T-helper 17 cell (primary cell): Measurements from ENCODE around the gene DTWD1. TPM values are rescaled to one million over a fixed set of nuclear protein-coding genes. Genes with fewer than 3 reads are reported as not detected.
"Not testable (repeated sequence)": the region's sequence is repeated elsewhere in the genome, so short reads cannot be mapped to it uniquely, and the experiment has no call there.

Source experiments
- ATAC-seq: fragments of 150-1000 bp; cut with Tn5 transposase; 2 replicates; pipeline ENCODE4 v1.10.0; 2021; ENCODE audit warnings: mild to moderate bottlenecking, moderate library complexity
- DNase-seq, 3 donors: peaks; one replicate each; pipeline versions ENCODE4 v3.0.0 to v3.0.0-alpha.2; 2020 to 2021
- H3K9me3 ChIP-seq: one replicate; pipeline ENCODE4 v1.7.0; 2013; ENCODE audit warnings: low read length, mild to moderate bottlenecking; ENCODE audit not compliant: control insufficient read depth, poor library complexity, severe bottlenecking
- H3K27ac Mint-ChIP-seq: one replicate; pipeline ENCODE4 v1.8.0; 2022; ENCODE audit warnings: mild to moderate bottlenecking, moderate library complexity, mixed read lengths
- H3K27me3 Mint-ChIP-seq: one replicate; pipeline ENCODE4 v1.8.0; 2022; ENCODE audit warnings: mixed read lengths
- H3K36me3 Mint-ChIP-seq: one replicate; pipeline ENCODE4 v1.8.0; 2022; ENCODE audit warnings: low read depth, mixed read lengths
- H3K4me1 Mint-ChIP-seq: one replicate; pipeline ENCODE4 v1.8.0; 2022; ENCODE audit warnings: mild to moderate bottlenecking, mixed read lengths
- H3K4me3 Mint-ChIP-seq: one replicate; pipeline ENCODE4 v1.8.0; 2022; ENCODE audit warnings: mild to moderate bottlenecking, moderate library complexity, mixed read lengths
- total RNA-seq, 4 donors: library from RNA in 2 of 4; stranded (reverse) in 2 of 4; gene quantifications; one replicate each; pipeline ENCODE4 v1.2.3 and lab custom pipeline; 2022 to 2026

DTWD1 gene, protein sequence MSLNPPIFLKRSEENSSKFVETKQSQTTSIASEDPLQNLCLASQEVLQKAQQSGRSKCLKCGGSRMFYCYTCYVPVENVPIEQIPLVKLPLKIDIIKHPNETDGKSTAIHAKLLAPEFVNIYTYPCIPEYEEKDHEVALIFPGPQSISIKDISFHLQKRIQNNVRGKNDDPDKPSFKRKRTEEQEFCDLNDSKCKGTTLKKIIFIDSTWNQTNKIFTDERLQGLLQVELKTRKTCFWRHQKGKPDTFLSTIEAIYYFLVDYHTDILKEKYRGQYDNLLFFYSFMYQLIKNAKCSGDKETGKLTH
- total RNA-seq (10 to 100 TPM in 1 of 2 donors, 1 to 10 TPM in 1; 6.8 to 12.2 TPM), total RNA-seq (lab: John Stamatoyannopoulos, UW) (11.9 to 17.8 reads per million in 2 donors)

DNA sequence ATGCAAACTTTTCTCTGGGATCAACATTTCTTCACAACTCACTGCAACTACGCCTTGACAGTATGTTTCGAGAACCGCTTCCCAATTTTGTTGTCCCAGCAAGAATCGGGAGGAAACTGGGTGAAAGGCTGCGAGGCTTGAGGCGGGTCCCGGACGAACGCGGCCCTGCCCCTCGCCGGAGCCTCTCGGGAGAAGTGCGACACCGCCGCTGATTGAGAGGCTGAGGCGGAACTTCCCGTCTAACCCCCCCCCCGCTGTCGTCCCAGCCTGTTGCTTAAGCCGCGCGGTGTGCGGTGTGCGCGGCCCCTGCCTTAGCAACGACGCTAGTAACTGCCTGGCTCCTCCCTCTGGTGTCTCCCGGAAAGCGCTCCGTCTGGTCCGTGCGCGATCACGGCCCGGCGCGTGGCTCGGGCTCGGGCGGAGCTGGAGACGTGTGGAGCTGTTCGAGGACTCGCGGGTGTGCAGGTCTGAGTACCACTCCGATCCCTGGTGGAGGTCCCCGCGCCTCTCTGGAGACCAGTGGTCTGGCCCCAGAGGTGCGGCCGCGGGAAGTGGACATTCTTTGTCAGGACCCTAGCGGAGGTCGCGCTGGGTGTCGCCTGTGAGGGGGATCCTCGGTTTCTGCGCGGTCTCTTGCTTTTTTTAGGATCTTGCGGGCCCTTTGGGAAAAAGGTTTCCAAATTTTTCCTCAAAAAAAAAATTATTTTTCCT, at the start of gene DTWD1, which contains the start of gene FAM227B:
DTWD1 (plus strand) TSS at position 391 of the 711 bp plus-strand sequence. CDS start 4,120 bp downstream, outside the sequence.
FAM227B (minus strand) TSS at position 161 of the 711 bp plus-strand sequence. CDS start 5,647 bp downstream, outside the sequence.
- DNase-seq (peak; percentile 82 to 89 (median 89)), ATAC-seq (peak; percentile 98)
- Mint-ChIP-seq H3K27me3 (no peaks in the 10 kb centered on the region), H3K27ac (peak within 1 kb of the TSS; percentile 95), H3K4me1 (peaks cover 20% of the 10 kb centered on the region), H3K36me3 (peaks cover 5% of the 10 kb centered on the region), H3K4me3 (peak within 1 kb of the TSS; percentile 94)
- no peaks in the 10 kb centered on the region for H3K9me3 ChIP-seq

DNA sequence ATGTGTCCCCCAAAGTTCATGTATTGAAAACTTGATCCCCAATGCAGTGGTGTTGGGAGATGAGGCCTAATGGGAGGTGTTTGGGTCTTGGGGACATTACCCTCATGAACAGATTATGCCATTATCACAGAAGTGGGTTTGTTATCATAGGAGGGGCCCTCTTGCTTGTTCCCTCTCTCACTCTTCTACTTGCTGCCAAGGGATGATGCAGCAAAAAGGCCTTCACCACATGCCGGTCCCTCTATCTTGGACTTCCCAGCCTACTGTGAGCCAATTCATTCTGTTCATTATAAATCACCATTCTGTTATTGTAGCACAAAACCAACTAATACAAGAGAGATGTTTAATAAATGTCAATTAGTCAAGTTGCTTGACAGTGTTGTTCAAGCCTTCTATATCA, 47.4 kb upstream of the DTWD1 start:
- DNase-seq (no peak), ATAC-seq (no peak)
- Mint-ChIP-seq H3K36me3 (peaks cover 5% of the 10 kb centered on the region), H3K27ac (no peak overlapping the region), H3K4me3 (no peak overlapping the region), H3K27me3 (no peaks in the 10 kb centered on the region), H3K4me1 (no peaks in the 10 kb centered on the region)
- no peaks in the 10 kb centered on the region for H3K9me3 ChIP-seq

DNA sequence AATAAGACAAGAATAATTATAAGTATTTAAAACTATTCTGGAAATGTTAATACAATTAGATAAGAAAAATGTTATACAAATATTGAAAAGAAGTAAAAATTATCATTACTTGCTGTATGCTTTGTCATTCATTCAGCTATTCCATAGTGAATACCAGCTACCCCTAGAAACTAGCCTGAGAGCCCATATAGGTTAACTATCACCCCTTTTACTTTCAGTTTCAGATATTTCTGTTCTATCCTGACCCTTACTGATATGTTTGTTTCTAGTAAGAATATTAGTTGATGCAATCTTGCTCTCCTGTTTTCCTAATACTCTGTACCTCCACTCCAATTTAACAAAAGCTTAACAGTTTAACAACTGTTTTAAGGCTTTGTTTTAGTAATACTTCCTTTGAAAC, 31.8 kb upstream of the DTWD1 start:
- Mint-ChIP-seq H3K4me3 (no peak overlapping the region), H3K4me1 (no peaks in the 10 kb centered on the region), H3K27me3 (no peaks in the 10 kb centered on the region), H3K27ac (no peak overlapping the region), H3K36me3 (peaks cover 3% of the 10 kb centered on the region)
- H3K9me3 ChIP-seq, result no peaks in the 10 kb centered on the region
- ATAC-seq (no peak), DNase-seq (no peak)

DNA sequence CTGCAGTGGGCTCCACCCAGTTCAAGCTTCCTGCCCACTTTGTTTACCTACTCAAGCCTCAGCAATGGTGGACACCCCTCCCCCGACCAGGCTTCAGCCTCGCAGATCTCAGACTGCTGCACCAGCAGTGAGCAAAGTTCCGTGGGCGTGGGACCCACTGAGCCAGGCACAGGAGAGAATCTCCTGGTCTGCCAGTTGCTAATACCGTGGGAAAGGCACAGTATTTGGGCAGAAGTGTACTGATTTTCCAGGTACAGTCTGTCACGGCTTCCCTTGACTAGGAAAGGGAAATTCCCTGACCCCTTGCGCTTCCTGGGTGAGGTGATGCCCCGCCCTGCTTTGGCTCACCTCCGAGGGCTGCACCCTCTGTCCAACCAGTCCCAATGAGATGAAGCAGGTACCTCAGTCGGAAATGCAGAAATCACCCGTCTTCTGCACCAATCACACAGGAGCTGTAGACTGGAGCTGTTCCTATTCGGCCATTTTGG, 28.0 kb upstream of the DTWD1 start:
- not testable (repeated sequence) for H3K27ac Mint-ChIP-seq, H3K4me3 Mint-ChIP-seq, DNase-seq, ATAC-seq, H3K36me3 Mint-ChIP-seq, H3K9me3 ChIP-seq, H3K27me3 Mint-ChIP-seq, H3K4me1 Mint-ChIP-seq

DNA sequence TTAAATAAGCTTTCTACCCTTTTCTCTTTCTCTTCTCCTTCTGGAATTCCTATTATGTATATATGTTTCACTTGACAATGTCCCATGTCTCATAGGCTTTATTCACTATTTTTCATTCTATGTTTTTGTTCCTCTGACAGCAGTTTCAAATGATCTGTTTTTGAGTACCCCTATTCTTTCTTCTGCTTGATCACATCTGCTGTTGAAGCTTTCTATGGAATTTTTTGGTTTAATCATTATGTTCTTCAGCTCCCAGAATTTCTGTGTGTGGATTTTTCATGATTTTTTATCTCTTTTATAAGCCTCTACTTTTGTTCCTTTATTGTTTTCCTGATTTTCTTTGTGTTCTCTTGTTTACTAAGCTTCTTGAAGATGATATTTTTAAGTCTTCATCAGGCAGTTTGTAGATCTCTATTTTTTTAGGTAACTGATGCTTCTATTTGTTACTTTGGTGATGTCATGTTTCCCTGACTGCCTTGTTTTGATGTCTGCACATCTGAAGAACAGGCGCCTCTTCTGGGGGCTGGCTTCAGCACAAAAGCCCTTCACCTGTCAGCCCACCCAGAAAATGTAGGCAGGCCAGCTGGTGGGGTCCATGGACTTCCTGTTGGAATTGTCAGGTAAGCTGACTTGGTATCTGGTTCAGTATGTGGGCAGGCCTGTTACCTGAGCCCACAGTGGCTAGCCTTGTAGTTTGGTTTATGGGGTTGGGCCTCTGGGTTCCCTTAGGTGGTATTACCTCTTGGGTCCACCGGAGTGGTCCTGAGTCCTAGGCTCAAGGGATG, 16.0 kb upstream of the DTWD1 start:
- no peaks in the 10 kb centered on the region for H3K4me1 Mint-ChIP-seq
- peaks cover 2% of the 10 kb centered on the region for H3K9me3 ChIP-seq
- H3K27ac Mint-ChIP-seq, result no peak overlapping the region
- ATAC-seq (no peak), DNase-seq (no peak)
- H3K27me3 Mint-ChIP-seq, result no peaks in the 10 kb centered on the region
- peaks cover 8% of the 10 kb centered on the region for H3K36me3 Mint-ChIP-seq
- no peak overlapping the region for H3K4me3 Mint-ChIP-seq

DNA sequence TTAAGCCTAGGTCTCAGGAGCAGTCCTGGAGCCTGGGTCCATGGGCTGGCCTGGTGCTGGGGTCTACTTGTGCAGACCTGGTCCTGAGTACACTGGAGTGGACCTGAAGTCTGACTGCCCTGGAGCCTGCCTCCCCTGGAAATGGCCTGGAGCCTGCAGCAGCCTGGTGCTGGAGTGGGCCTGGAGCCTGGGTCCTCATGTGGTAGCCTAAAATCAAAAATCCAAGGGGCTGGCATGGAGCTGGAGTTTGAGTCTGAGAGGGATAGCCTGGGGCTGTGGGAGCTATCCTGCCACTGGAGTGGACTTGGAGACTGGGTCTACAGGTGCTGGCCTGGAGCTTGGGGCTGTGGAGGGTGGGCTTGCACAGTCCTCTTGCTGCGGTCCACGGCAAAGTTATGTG, 15.3 kb upstream of the DTWD1 start:
- H3K36me3 Mint-ChIP-seq, result peaks cover 8% of the 10 kb centered on the region

DNA sequence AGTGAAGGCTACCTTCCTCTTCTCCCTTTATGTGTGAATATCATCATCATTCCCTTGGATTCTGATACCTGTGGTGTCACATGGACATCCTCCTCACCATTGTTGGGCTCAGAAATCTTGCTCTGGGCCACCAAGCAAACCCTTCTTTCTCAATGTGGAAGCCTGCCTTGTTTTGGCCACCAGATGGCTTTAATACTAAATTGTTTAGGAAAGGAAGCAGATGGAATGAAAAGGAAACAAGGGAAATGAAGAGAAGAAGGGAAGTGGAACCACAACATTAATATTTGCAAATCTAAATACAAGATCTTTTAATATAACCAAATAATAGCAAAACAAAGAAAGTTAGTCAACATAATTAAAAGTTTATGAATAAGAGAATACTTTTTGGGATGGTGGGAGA, 14.3 kb upstream of the DTWD1 start:
- Mint-ChIP-seq H3K27ac (no peak overlapping the region), H3K36me3 (peaks cover 8% of the 10 kb centered on the region), H3K27me3 (no peaks in the 10 kb centered on the region), H3K4me1 (no peaks in the 10 kb centered on the region), H3K4me3 (no peak overlapping the region)
- peaks cover 2% of the 10 kb centered on the region for H3K9me3 ChIP-seq
- DNase-seq (no peak), ATAC-seq (no peak)

More for the DNA sequence above, 15.3 kb upstream of the DTWD1 start:
- H3K27ac Mint-ChIP-seq, result no peak overlapping the region
- no peaks in the 10 kb centered on the region for H3K4me1 Mint-ChIP-seq
- no peaks in the 10 kb centered on the region for H3K27me3 Mint-ChIP-seq
- H3K9me3 ChIP-seq, result peaks cover 2% of the 10 kb centered on the region
- ATAC-seq, result no peak
- no peak for DNase-seq
- H3K4me3 Mint-ChIP-seq, result no peak overlapping the region

DNA sequence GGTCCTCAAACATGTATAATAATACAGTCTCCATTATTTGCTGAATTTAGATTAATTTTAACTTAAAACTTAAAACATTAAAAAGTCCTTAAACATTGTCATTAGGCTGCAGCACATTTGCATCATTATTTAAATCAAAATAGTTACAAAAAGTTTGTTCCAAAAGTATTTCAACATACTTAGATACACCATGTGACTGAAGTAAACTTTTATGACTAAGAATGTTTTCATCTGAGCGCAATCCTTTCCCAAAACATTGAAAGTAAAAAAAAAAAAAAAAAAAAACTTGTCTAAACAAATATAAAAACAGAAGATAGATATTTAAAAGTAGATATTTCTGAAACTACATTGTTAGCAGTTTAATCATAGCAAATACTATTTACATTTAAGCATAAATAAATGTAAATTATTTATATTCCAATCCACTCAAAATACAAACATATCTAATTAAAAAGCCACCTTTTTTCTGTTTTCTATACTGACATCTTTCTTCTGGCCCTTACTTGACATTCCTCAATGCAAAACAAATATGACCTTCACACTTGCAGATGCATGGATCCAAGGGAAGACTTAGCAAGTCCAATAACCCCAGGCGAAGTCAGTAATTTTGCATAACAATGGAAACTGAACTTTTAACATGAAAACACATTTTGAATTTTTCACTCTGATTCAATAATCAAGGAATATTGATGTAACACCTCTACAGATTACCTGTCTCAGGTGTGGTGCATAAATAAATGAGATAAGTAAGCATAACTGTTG, 10.5 kb upstream of the DTWD1 start:
- H3K27ac Mint-ChIP-seq, result no peak overlapping the region
- H3K27me3 Mint-ChIP-seq, result no peaks in the 10 kb centered on the region
- H3K4me1 Mint-ChIP-seq, result no peaks in the 10 kb centered on the region
- peaks cover 3% of the 10 kb centered on the region for H3K9me3 ChIP-seq
- DNase-seq (no peak), ATAC-seq (no peak)
- no peak overlapping the region for H3K4me3 Mint-ChIP-seq
- H3K36me3 Mint-ChIP-seq, result peaks cover 13% of the 10 kb centered on the region

DNA sequence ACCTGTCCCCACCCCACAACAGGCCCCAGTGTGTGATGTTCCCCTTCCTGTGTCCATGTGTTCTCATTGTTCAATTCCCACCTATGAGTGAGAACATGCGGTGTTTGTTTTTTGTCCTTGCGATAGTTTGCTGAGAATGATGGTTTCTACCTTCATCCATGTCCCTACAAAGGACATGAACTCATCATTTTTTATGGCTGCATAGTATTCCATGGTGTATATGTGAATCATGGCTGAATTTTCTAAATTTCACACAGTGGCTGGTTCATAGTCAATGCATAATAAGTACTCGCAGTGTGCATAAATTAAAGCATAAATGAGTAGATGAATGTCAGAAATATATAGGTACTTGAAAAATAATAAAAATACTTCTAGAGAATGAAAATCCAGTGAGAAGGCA, 8.6 kb upstream of the DTWD1 start:
- not testable (repeated sequence) for H3K9me3 ChIP-seq, H3K36me3 Mint-ChIP-seq, H3K27me3 Mint-ChIP-seq, ATAC-seq, H3K4me3 Mint-ChIP-seq, H3K4me1 Mint-ChIP-seq, DNase-seq, H3K27ac Mint-ChIP-seq

DNA sequence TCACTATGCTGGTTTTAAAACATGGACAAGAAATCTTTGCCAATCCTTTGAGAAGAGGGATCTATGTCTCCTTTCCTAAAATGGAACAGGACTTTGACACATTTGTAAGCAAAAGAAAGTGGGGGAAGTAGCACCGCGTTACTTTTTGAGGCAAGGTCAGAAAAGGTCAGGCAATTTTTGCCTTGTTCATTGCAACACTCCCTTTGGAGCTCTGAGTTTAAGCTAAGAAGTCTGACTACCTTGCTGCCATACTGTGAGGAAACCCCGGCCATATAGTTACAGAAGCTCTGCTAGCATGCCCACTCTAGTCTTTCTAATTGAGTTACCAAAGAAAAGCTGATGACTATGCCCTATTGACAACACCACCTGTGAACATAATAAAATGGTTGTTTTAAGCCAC, 1.6 kb upstream of the DTWD1 start:
- H3K36me3 Mint-ChIP-seq, result peaks cover 2% of the 10 kb centered on the region
- H3K4me1 Mint-ChIP-seq, result peaks cover 20% of the 10 kb centered on the region
- peaks cover 3% of the 10 kb centered on the region for H3K9me3 ChIP-seq
- no peak overlapping the region for H3K4me3 Mint-ChIP-seq
- DNase-seq (no peak), ATAC-seq (no peak)
- H3K27me3 Mint-ChIP-seq, result no peaks in the 10 kb centered on the region
- peak overlapping the region; percentile 95 for H3K27ac Mint-ChIP-seq

DNA sequence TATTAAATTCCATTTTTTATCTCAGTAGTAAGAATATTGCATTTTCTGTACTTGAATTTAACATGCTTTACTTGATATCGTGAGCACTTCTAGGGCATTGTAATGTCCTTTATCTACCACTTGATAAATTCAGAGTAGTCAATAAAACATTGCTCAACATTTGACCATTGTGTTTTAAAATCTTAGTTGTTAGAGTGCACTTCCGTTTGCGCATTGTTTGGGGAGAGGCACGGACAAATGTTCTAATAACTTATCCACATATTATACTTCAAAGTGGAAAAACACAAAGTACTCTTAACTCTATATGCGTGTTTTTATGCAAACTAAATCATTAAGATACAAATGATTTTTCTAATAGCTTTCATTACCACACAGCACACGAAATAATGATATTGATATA, 649 bp upstream of the DTWD1 start:
- peaks cover 20% of the 10 kb centered on the region for H3K4me1 Mint-ChIP-seq
- no peaks in the 10 kb centered on the region for H3K9me3 ChIP-seq
- H3K4me3 Mint-ChIP-seq, result peak overlapping the region; percentile 94
- DNase-seq (no peak), ATAC-seq (no peak)
- peak overlapping the region; percentile 95 for H3K27ac Mint-ChIP-seq
- H3K27me3 Mint-ChIP-seq, result no peaks in the 10 kb centered on the region
- H3K36me3 Mint-ChIP-seq, result peaks cover 2% of the 10 kb centered on the region

DNA sequence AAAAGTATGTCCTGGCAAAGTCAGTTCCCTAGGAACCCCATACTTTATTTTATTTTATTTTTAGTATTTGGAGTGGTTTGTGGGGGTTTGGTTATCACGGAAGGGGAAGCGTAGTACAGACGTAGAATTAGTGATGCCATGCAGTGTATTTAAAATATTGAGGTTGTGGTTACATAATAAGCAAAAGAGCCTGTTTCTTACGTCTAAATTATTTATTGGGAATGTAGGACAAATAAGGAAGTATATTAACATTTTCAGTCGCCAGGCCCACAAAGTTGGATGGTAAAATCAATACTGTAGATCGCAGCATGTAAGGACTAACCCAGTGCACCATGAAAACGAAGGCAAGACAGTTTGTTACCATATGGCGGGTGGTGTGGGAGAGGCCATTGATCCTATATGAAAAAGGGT, 558 bp downstream of the DTWD1 start:
- Mint-ChIP-seq H3K36me3 (peaks cover 5% of the 10 kb centered on the region), H3K4me3 (peak overlapping the region; percentile 94), H3K27ac (peak overlapping the region; percentile 95), H3K27me3 (no peaks in the 10 kb centered on the region), H3K4me1 (peaks cover 20% of the 10 kb centered on the region)
- no peaks in the 10 kb centered on the region for H3K9me3 ChIP-seq
- DNase-seq, result no peak
- ATAC-seq, result no peak
